ENCODE measurements around the gene ATAD3A.
"Not testable (repeated sequence)": the region's sequence is repeated elsewhere in the genome, so short reads cannot be mapped to it uniquely, and the experiment has no call there.

The ATAD3A gene

GRCh38 chr1:1489861-1490260 lies 22.1 kb upstream of the ATAD3A start:
- no peak for DNase-seq (ENCODE audit: low spot score)

GRCh38 chr1:1490633-1491230 lies 21.2 kb upstream of the ATAD3A start:
- DNase-seq (ENCODE audit: low spot score): no peak

GRCh38 chr1:1491601-1492000 lies 20.4 kb upstream of the ATAD3A start:
- DNase-seq (ENCODE audit: low spot score): no peak

- DNase-seq (ENCODE audit: low spot score): not testable (repeated sequence)
These were observed 17.7 kb upstream of the ATAD3A start for GRCh38 chr1:1494311-1494710.

- DNase-seq (ENCODE audit: low spot score): not testable (repeated sequence)
These were observed 16.4 kb upstream of the ATAD3A start for GRCh38 chr1:1495461-1495975.

GRCh38 chr1:1504777-1505365 lies 7.1 kb upstream of the ATAD3A start:
- not testable (repeated sequence) for DNase-seq (ENCODE audit: low spot score)

- DNase-seq (ENCODE audit: low spot score): not testable (repeated sequence)
These were observed 6.6 kb upstream of the ATAD3A start for GRCh38 chr1:1505366-1505798.

GRCh38 chr1:1505801-1506200 lies 6.2 kb upstream of the ATAD3A start:
- DNase-seq (ENCODE audit: low spot score): not testable (repeated sequence)

GRCh38 chr1:1507305-1507704 lies 4.7 kb upstream of the ATAD3A start:
- DNase-seq (ENCODE audit: low spot score): no peak

- not testable (repeated sequence) for DNase-seq (ENCODE audit: low spot score)
These were observed 3.0 kb upstream of the ATAD3A start for GRCh38 chr1:1508775-1509464.

- DNase-seq (ENCODE audit: low spot score): not testable (repeated sequence)
These were observed 2.5 kb upstream of the ATAD3A start for GRCh38 chr1:1509465-1509850.

- DNase-seq (ENCODE audit: low spot score): no peak
These were observed 940 bp upstream of the ATAD3A start for GRCh38 chr1:1510912-1511532.

- not testable (repeated sequence) for DNase-seq (ENCODE audit: low spot score)
These were observed 463 bp downstream of the ATAD3A start for GRCh38 chr1:1512425-1512824.

GRCh38 chr1:1513675-1514074 lies 1.7 kb downstream of the ATAD3A start:
- DNase-seq (ENCODE audit: low spot score): not testable (repeated sequence)

GRCh38 chr1:1514376-1514775 lies 2.4 kb downstream of the ATAD3A start:
- not testable (repeated sequence) for DNase-seq (ENCODE audit: low spot score)

- not testable (repeated sequence) for DNase-seq (ENCODE audit: low spot score)
These were observed 5.0 kb downstream of the ATAD3A start for GRCh38 chr1:1516923-1517322.

GRCh38 chr1:1517973-1518620 lies 6.1 kb downstream of the ATAD3A start:
- no peak for DNase-seq (ENCODE audit: low spot score)

GRCh38 chr1:1518621-1519007 lies 6.7 kb downstream of the ATAD3A start:
- not testable (repeated sequence) for DNase-seq (ENCODE audit: low spot score)

- not testable (repeated sequence) for DNase-seq (ENCODE audit: low spot score)
These were observed 8.0 kb downstream of the ATAD3A start for GRCh38 chr1:1519805-1520505.

- DNase-seq (ENCODE audit: low spot score): no peak
These were observed 9.4 kb downstream of the ATAD3A start for GRCh38 chr1:1521331-1521730.

GRCh38 chr1:1522536-1522935 lies 10.6 kb downstream of the ATAD3A start:
- not testable (repeated sequence) for DNase-seq (ENCODE audit: low spot score)

Data from COLO829 (cell line).